Endothelial cell of umbilical vein (primary cell): ENCODE results near the gene CLCNKA. TPM values are rescaled to one million over a fixed set of nuclear protein-coding genes. Genes with fewer than 3 reads are reported as not detected.
A peak's percentile ranks its signal among the peaks of the same experiment; 100 is the strongest.

ENCODE experiments used
- BruUV-seq: library from RNA; stranded (reverse); fragments of 400-500 nt; replicated peaks from 2 replicates; lab custom pipeline; 2021; lab: Mats Ljungman, UMichigan
- CTCF ChIA-PET: fragments of 300-600, 350-600 bp; sonication (Branson Sonifier 250); formaldehyde crosslinking; loops from one replicate; lab custom pipeline; 2021; ENCODE audit warnings: antibody characterized with exemption, inconsistent platforms; lab: Charles Lee
- POLR2A ChIA-PET: fragments of 300-600, 350-600 bp; sonication (Branson Sonifier 250); formaldehyde crosslinking; loops from one replicate; lab custom pipeline; 2021; ENCODE audit warnings: antibody characterized with exemption, inconsistent platforms; lab: Charles Lee
- DNase-seq: peaks from one replicate; pipeline ENCODE4 v3.0.0-alpha.2; 2011; ENCODE audit warnings: low read depth, low spot score
- FAIRE-seq: peaks from 2 replicates; lab custom pipeline; 2011; peaks lifted over from hg19 to GRCh38; lab: Jason Lieb, UNC
- H2AFZ ChIP-seq: 2 replicates; pipeline ENCODE4 v1.6.0; 2012; ENCODE audit warnings: low read depth, low read length, control low read depth, inconsistent platforms
- H3K27ac ChIP-seq: 2 replicates; pipeline ENCODE4 v1.5.1; 2011; ENCODE audit warnings: low read depth, mild to moderate bottlenecking, control low read depth, low read length, moderate library complexity; ENCODE audit not compliant: insufficient read depth
- H3K27me3 ChIP-seq, 2 experiments: 2 replicates each; pipeline versions ENCODE4 v1.6.0 to v1.6.1; 2011; ENCODE audit warnings: low read length in 2 of 2, mixed read lengths in 1 of 2; ENCODE audit not compliant: control insufficient read depth in 2 of 2, insufficient read depth in 2 of 2
- H3K36me3 ChIP-seq, 2 experiments: 2 replicates in 1 of 2; 3 replicates in 1 of 2; pipeline ENCODE4 v1.5.1; 2011; ENCODE audit warnings: low read length in 2 of 2, mild to moderate bottlenecking in 1 of 2, moderate library complexity in 1 of 2; ENCODE audit not compliant: control insufficient read depth in 2 of 2, insufficient read depth in 2 of 2; ENCODE audit errors: extremely low read depth in 1 of 2
- H3K4me1 ChIP-seq: 3 replicates; pipeline ENCODE4 v1.5.1; 2011; ENCODE audit warnings: mild to moderate bottlenecking, low read length; ENCODE audit not compliant: control insufficient read depth, insufficient read depth; ENCODE audit errors: extremely low read depth
- H3K4me2 ChIP-seq: 2 replicates; pipeline ENCODE4 v1.6.1; 2011; ENCODE audit warnings: low read length, control low read depth, mixed read lengths; ENCODE audit not compliant: insufficient read depth
- H3K4me3 ChIP-seq, 3 experiments: fragments of 200-600 bp in 1 of 3; sonication (generic), shearing (Covaris generic) in 1 of 3; replicated peaks in 1 of 3; 2 replicates each; pipeline ENCODE4 v1.5.1; 2011 to 2016; ENCODE audit warnings: control low read depth in 3 of 3, low read length in 3 of 3, mild to moderate bottlenecking in 2 of 3, inconsistent platforms in 1 of 3, low read depth in 1 of 3, moderate library complexity in 1 of 3; ENCODE audit not compliant: insufficient read depth in 1 of 3
- H3K79me2 ChIP-seq: 2 replicates; pipeline ENCODE4 v1.6.0; 2012; ENCODE audit warnings: low read length, inconsistent platforms; ENCODE audit not compliant: control insufficient read depth, insufficient read depth
- H3K9ac ChIP-seq: replicated peaks from 2 replicates; pipeline ENCODE3; 2011; ENCODE audit warnings: low read length, control low read depth; ENCODE audit not compliant: insufficient read depth; ENCODE audit errors: extremely low read depth
- H3K9me1 ChIP-seq: replicated peaks from 3 replicates; pipeline ENCODE4 v1.6.0; 2011; ENCODE audit warnings: mild to moderate bottlenecking, low read length; ENCODE audit not compliant: control insufficient read depth, insufficient read depth; ENCODE audit errors: extremely low read depth
- H3K9me3 ChIP-seq: replicated peaks from 2 replicates; pipeline ENCODE4 v1.5.1; 2012; ENCODE audit warnings: low read length, inconsistent platforms; ENCODE audit not compliant: control insufficient read depth, insufficient read depth
- H4K20me1 ChIP-seq: replicated peaks from 2 replicates; pipeline ENCODE3; 2011; ENCODE audit warnings: mild to moderate bottlenecking, low read length; ENCODE audit not compliant: control insufficient read depth, insufficient read depth; ENCODE audit errors: extremely low read depth
- EZH2 ChIP-seq: IDR thresholded peaks from 2 replicates; pipeline ENCODE4 v1.6.1; 2012; ENCODE audit warnings: borderline replicate concordance, low read depth, mild to moderate bottlenecking, moderate library complexity, low read length, inconsistent platforms; ENCODE audit not compliant: severe bottlenecking
- FOS ChIP-seq: IDR thresholded peaks from 2 replicates; pipeline ENCODE4 v1.6.1; 2011; ENCODE audit warnings: mild to moderate bottlenecking, low read length, moderate library complexity, borderline replicate concordance; ENCODE audit not compliant: insufficient read depth
- GATA2 ChIP-seq: IDR thresholded peaks from 2 replicates; pipeline ENCODE4 v1.7.0; 2011; ENCODE audit warnings: low read depth, mild to moderate bottlenecking, moderate library complexity, mixed read lengths, low read length; ENCODE audit not compliant: insufficient read length, insufficient read depth
- JUN ChIP-seq: IDR thresholded peaks from 2 replicates; pipeline ENCODE4 v1.6.1; 2011; ENCODE audit warnings: borderline replicate concordance, low read depth; ENCODE audit not compliant: insufficient read length, insufficient read depth
- MYC ChIP-seq: IDR thresholded peaks from one replicate; pipeline ENCODE4 v1.6.1; 2011; ENCODE audit warnings: mild to moderate bottlenecking, low read depth, low read length
- POLR2A ChIP-seq: IDR thresholded peaks from 2 replicates; pipeline ENCODE4 v1.6.1; 2012; ENCODE audit warnings: low read depth, mild to moderate bottlenecking, control low read depth, low read length
- POLR2AphosphoS5 ChIP-seq: IDR thresholded peaks from 2 replicates; pipeline ENCODE4 v1.6.1; 2012; ENCODE audit warnings: low read depth, mild to moderate bottlenecking, control low read depth, low read length, moderate library complexity; ENCODE audit not compliant: insufficient read depth
- dilution Hi-C: fragments of 300-500 bp; cut with MboI; formaldehyde crosslinking; loops from one replicate; pipeline ENCODE4 v1.15.0; 2019; ENCODE audit warnings: low sequenced_read_pairs; ENCODE audit not compliant: extremely low pct_ligation_motif_present
- intact Hi-C: fragments of 100-400 bp; cut with micrococcal nuclease; formaldehyde crosslinking; loops from one replicate; pipeline ENCODE4 v1.10.0; 2022
- polyA plus RNA-seq, 4 experiments: library from polyadenylated mRNA; depleted of rRNA in 3 of 4; stranded (reverse) in 3 of 4; unstranded in 1 of 4; fragments of >200 nt; gene quantifications; 2 replicates each; pipeline versions ENCODE4 v1.2.1 to v1.2.3, GENCODE V29; 2011 to 2012; ENCODE audit warnings: missing spikeins in 1 of 4
- total RNA-seq: library from RNA; stranded (reverse); gene quantifications from 2 replicates; pipeline ENCODE4 v1.2.3, GENCODE V29; 2021
- TF ChIP-seq, protein P1 (sequence below), 2 donors: IDR thresholded peaks; 1 replicate in 1 of 2; 2 replicates in 1 of 2; pipeline ENCODE4 v1.5.1; 2011; ENCODE audit warnings: low read length in 2 of 2, mild to moderate bottlenecking in 2 of 2, moderate library complexity in 2 of 2, control low read depth in 1 of 2, inconsistent platforms in 1 of 2, low read depth in 1 of 2; ENCODE audit not compliant: insufficient read depth in 1 of 2; ENCODE audit errors: extremely low read depth in 1 of 2
- TF ChIP-seq, protein P2 (sequence below): IDR thresholded peaks from 2 replicates; pipeline ENCODE4 v1.6.1; 2011; ENCODE audit not compliant: insufficient read depth, insufficient read length

Gene CLCNKA
- total and polyA plus RNA-seq, 2 donors (not counting 3 experiments of a cell fraction or from before 2014, with no cell fraction given): not detected

GRCh38 chr1:16009030-16009460 is 12.8 kb upstream of the CLCNKA start:
- Histone ChIP-seq H3K9me1 (no peaks in the 10 kb centered on the region), H3K9ac (no peak overlapping the region), H2AFZ (no peak overlapping the region), H3K27ac (no peak overlapping the region), H3K79me2 (no peaks in the 10 kb centered on the region), H3K4me2 (no peak overlapping the region), H4K20me1 (no peaks in the 10 kb centered on the region), H3K27me3 (no peaks in the 10 kb centered on the region), H3K4me3 (no peak overlapping the region), H3K4me1 (peaks cover 4% of the 10 kb centered on the region), H3K36me3 (no peaks in the 10 kb centered on the region), H3K9me3 (no peaks in the 10 kb centered on the region)
- dilution Hi-C loops (no loop called here), intact Hi-C loops (loop anchor here (1.0 kb wide), 5 partner anchors 24 to 354 kb away; partner anchors contain the start of gene FAM131C)
- peak; percentile 94 for FAIRE-seq
- ChIA-PET CTCF (interaction anchor here (0.5 to 3.9 kb wide), 8 partner anchors 10 to 354 kb away, joined by 3 to 25 read pairs (median 4); partner anchors contain the start of gene FAM131C), POLR2A (no interaction called here)
- BruUV-seq: no TSS peak
- peak; percentile 73 for DNase-seq
- TF ChIP-seq, protein P1, sequence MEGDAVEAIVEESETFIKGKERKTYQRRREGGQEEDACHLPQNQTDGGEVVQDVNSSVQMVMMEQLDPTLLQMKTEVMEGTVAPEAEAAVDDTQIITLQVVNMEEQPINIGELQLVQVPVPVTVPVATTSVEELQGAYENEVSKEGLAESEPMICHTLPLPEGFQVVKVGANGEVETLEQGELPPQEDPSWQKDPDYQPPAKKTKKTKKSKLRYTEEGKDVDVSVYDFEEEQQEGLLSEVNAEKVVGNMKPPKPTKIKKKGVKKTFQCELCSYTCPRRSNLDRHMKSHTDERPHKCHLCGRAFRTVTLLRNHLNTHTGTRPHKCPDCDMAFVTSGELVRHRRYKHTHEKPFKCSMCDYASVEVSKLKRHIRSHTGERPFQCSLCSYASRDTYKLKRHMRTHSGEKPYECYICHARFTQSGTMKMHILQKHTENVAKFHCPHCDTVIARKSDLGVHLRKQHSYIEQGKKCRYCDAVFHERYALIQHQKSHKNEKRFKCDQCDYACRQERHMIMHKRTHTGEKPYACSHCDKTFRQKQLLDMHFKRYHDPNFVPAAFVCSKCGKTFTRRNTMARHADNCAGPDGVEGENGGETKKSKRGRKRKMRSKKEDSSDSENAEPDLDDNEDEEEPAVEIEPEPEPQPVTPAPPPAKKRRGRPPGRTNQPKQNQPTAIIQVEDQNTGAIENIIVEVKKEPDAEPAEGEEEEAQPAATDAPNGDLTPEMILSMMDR (IDR thresholded peaks at IDR 0.05; ENCODE audit: extremely low read depth in 1 of 2, insufficient read depth in 1 of 2, low read depth in 1 of 2, low read length in 2 of 2): peak; percentile 95 to 97
- no peak for TF ChIP-seq JUN

DNA sequence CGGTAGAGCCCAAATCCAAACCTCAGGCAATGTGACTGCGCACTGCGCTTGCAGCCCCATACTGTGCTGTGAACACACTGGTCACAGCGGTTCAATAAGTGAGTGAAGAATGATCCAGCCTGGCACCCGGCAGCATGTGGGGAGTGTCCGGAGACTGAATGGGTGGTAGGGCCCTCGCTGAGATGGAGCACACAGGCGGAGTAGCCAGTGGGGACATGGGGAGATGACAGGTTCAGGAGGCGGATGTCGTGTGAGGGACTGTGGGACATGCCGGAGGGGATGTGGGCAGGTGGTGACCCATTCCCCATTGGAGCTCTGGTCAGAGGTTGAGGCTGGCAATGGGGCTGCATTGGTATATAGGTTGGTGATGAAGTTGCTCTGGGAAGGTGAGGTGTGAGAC is 12.2 kb upstream of the CLCNKA start:
- no peak overlapping the region for H3K27ac ChIP-seq
- no TSS peak for BruUV-seq
- H3K79me2 ChIP-seq: no peaks in the 10 kb centered on the region
- dilution Hi-C loops (no loop called here), intact Hi-C loops (loop anchor here (1.0 kb wide), 5 partner anchors 24 to 354 kb away; partner anchors contain the start of gene FAM131C)
- no peak overlapping the region for H3K4me2 ChIP-seq
- H3K27me3 ChIP-seq: no peaks in the 10 kb centered on the region
- POLR2A ChIA-PET: no interaction called here
- DNase-seq (no peak), FAIRE-seq (no peak)
- no peak for TF ChIP-seq EZH2
- no peak for TF ChIP-seq POLR2A
- TF ChIP-seq, protein P1 (IDR thresholded peaks at IDR 0.05; ENCODE audit: extremely low read depth in 1 of 2, insufficient read depth in 1 of 2, low read depth in 1 of 2, low read length in 2 of 2): no peak
- no peak for TF ChIP-seq GATA2
- TF ChIP-seq POLR2AphosphoS5: no peak
- TF ChIP-seq, protein P2, sequence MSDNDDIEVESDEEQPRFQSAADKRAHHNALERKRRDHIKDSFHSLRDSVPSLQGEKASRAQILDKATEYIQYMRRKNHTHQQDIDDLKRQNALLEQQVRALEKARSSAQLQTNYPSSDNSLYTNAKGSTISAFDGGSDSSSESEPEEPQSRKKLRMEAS: no peak
- no peak for TF ChIP-seq FOS
- TF ChIP-seq JUN: no peak
- TF ChIP-seq MYC: no peak
- no peaks in the 10 kb centered on the region for H3K9me3 ChIP-seq
- H4K20me1 ChIP-seq: no peaks in the 10 kb centered on the region
- H3K36me3 ChIP-seq: no peaks in the 10 kb centered on the region
- no peak overlapping the region for H3K9ac ChIP-seq
- H3K4me3 ChIP-seq: no peak overlapping the region
- H3K4me1 ChIP-seq: peaks cover 4% of the 10 kb centered on the region
- H2AFZ ChIP-seq: no peak overlapping the region
- H3K9me1 ChIP-seq: no peaks in the 10 kb centered on the region
- CTCF ChIA-PET: interaction anchor here (0.5 to 3.9 kb wide), 11 partner anchors 9 to 353 kb away, joined by 3 to 25 read pairs (median 4); partner anchors contain the start of gene FAM131C
